ENCODE data around the gene IGFALS. TPM values are rescaled to one million over a fixed set of nuclear protein-coding genes. Genes with fewer than 3 reads are reported as not detected.

The IGFALS gene
- total RNA-seq, 1 donor from 2014 or later = 0.63 TPM

DNA sequence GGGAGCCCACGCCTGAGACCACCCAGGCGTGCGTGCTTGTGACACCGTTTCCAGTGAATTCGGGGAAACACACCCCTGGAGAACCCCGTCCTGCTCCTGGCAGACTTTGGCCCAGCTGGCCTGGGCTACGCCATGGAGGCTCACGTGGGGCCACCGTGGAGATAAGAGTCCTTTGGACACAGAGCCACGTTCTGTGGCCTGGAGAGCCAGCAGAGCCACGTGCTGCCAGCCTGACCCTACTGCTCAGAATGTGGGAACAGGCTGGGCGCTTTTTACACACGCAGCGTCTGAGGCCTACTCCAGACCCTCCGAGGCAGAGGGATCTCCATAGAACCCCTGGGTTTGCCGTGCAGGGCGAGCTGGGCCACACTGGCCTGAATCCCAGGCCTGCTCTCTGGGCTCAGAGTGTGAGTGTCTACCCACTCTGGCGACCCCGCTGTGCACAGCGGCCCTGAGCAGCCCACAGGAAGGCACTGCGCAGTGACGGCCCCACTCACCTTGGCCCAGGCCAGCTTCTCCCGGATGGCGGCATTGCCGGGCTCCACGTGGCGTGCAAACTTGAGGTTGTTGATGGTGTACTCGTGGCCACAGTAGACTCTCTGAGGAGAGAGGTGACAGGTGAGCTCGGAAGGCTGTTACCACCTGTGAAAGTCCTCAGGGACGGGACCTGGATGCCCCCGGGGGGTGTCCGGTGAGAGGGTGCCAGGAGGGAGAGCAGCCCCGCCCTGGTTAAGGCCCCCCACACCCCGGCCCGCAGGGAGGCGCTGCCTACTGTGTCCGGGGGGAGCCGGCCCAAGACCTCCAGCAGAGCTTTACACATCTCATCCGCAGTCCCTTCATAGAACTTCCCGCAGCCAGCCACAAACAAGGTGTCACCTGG is 23.1 kb upstream of the IGFALS start:
- H3K27ac Mint-ChIP-seq = no peak overlapping the region
- no peaks in the 10 kb centered on the region for H3K9me3 Mint-ChIP-seq
- no peaks in the 10 kb centered on the region for H3K27me3 Mint-ChIP-seq (ENCODE audit: low read depth)
- H3K4me3 Mint-ChIP-seq = no peak overlapping the region
- H3K4me1 Mint-ChIP-seq = no peaks in the 10 kb centered on the region
- H3K36me3 Mint-ChIP-seq = peaks cover 14% of the 10 kb centered on the region
- no peak for DNase-seq (ENCODE audit: low spot score in 2 of 2, unreplicated experiment in 2 of 2)
- TF ChIP-seq CTCF (IDR thresholded peaks at IDR 0.05; ENCODE audit: unreplicated experiment) = no peak

DNA sequence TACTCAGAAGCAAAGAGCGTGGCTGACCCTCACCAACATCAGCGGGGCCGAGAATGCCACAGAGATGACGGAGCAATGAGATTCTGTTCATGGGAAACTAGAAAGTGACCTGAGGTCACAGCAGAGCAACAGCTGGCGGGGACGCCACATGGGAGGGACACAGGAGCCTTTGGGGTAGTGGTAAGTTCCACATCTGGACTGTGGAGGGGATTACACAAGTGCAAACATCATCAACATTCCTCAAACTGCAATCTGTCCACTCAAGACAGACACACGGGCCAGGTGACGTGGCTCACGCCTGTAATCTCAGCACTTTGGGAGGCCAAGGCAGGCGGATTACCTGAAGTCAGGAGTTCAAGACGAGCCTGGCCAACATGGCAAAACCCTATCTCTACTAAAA is 22.0 kb upstream of the IGFALS start:
- Mint-ChIP-seq H3K27me3 (ENCODE audit: low read depth) (no peaks in the 10 kb centered on the region), H3K4me1 (no peaks in the 10 kb centered on the region), H3K9me3 (no peaks in the 10 kb centered on the region), H3K27ac (no peak overlapping the region), H3K4me3 (no peak overlapping the region), H3K36me3 (peaks cover 14% of the 10 kb centered on the region)
- DNase-seq (ENCODE audit: low spot score in 2 of 2, unreplicated experiment in 2 of 2) = no peak
- no peak for TF ChIP-seq CTCF (IDR thresholded peaks at IDR 0.05; ENCODE audit: unreplicated experiment)

DNA sequence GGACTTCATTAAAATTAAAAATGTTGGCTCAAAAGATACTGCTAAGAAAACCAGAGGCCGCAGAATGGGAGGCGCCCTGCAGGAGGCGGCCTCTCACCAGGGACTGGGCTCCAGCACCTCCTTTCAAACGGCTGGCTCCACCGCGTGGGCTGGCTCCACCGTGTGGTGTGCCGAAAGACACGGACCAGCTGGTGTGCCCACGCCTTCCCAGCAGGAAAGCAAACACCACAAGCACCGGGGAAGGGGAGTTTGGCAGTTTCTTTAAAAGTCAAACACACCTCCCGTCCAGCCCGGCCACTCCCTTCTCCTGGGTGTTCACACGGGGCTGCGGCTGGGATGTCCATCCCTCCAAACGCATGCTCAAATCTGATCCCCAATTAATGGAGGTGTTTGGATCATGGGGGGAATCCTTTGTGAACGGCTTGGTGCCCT is 19.2 kb upstream of the IGFALS start:
- H3K27me3 Mint-ChIP-seq (ENCODE audit: low read depth) = no peaks in the 10 kb centered on the region
- TF ChIP-seq CTCF (IDR thresholded peaks at IDR 0.05; ENCODE audit: unreplicated experiment) = no peak
- peaks cover 18% of the 10 kb centered on the region for H3K36me3 Mint-ChIP-seq
- no peaks in the 10 kb centered on the region for H3K4me1 Mint-ChIP-seq
- H3K4me3 Mint-ChIP-seq = no peak overlapping the region
- H3K9me3 Mint-ChIP-seq = no peaks in the 10 kb centered on the region
- no peak for DNase-seq (ENCODE audit: low spot score in 2 of 2, unreplicated experiment in 2 of 2)
- H3K27ac Mint-ChIP-seq = no peak overlapping the region

GRCh38 chr16:1810536-1810935 is 17.0 kb upstream of the IGFALS start:
- DNase-seq (ENCODE audit: low spot score in 2 of 2, unreplicated experiment in 2 of 2) = no peak
- Mint-ChIP-seq H3K27me3 (ENCODE audit: low read depth) (no peaks in the 10 kb centered on the region), H3K9me3 (peaks cover 4% of the 10 kb centered on the region), H3K27ac (no peak overlapping the region), H3K36me3 (peaks cover 33% of the 10 kb centered on the region), H3K4me1 (no peaks in the 10 kb centered on the region), H3K4me3 (no peak overlapping the region)
- no peak for TF ChIP-seq CTCF (IDR thresholded peaks at IDR 0.05; ENCODE audit: unreplicated experiment)

- no peak for DNase-seq (ENCODE audit: low spot score in 2 of 2, unreplicated experiment in 2 of 2)
- Mint-ChIP-seq H3K36me3 (peaks cover 30% of the 10 kb centered on the region), H3K27me3 (ENCODE audit: low read depth) (no peaks in the 10 kb centered on the region), H3K27ac (peak overlapping the region; percentile 50), H3K9me3 (peaks cover 4% of the 10 kb centered on the region), H3K4me1 (no peaks in the 10 kb centered on the region), H3K4me3 (no peak overlapping the region)
- no peak for TF ChIP-seq CTCF (IDR thresholded peaks at IDR 0.05; ENCODE audit: unreplicated experiment)
These were observed 16.6 kb upstream of the IGFALS start for GRCh38 chr16:1810106-1810505.
